ENCODE data around the gene CYTH1. TPM values are rescaled to one million over a fixed set of nuclear protein-coding genes. Genes with fewer than 3 reads are reported as not detected.
A peak's percentile ranks its signal among the peaks of the same experiment; 100 is the strongest.

CYTH1 gene
- total RNA-seq, 4 donors from 2014 or later, result 88.3 to 262 (median 109) TPM

- Histone ChIP-seq H3K4me1 (peaks cover 0 to 9% (median 0%) of the 10 kb centered on the region in 4 donors), H3K9me3 (no peaks in the 10 kb centered on the region), H3K4me3 (no peak overlapping the region), H3K27me3 (no peaks in the 10 kb centered on the region), H3K27ac (no peak overlapping the region), H3K36me3 (peaks cover 0 to 69% (median 0%) of the 10 kb centered on the region in 3 donors)
- DNase-seq, result peak in 1 of 3 donors; percentile 44
- TF ChIP-seq POLR2A (IDR thresholded peaks at IDR 0.05), result no peak
- TF ChIP-seq, protein P1, sequence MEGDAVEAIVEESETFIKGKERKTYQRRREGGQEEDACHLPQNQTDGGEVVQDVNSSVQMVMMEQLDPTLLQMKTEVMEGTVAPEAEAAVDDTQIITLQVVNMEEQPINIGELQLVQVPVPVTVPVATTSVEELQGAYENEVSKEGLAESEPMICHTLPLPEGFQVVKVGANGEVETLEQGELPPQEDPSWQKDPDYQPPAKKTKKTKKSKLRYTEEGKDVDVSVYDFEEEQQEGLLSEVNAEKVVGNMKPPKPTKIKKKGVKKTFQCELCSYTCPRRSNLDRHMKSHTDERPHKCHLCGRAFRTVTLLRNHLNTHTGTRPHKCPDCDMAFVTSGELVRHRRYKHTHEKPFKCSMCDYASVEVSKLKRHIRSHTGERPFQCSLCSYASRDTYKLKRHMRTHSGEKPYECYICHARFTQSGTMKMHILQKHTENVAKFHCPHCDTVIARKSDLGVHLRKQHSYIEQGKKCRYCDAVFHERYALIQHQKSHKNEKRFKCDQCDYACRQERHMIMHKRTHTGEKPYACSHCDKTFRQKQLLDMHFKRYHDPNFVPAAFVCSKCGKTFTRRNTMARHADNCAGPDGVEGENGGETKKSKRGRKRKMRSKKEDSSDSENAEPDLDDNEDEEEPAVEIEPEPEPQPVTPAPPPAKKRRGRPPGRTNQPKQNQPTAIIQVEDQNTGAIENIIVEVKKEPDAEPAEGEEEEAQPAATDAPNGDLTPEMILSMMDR (IDR thresholded peaks at IDR 0.05), result no peak
Observed at GRCh38 chr17:78675316-78675616, 106.8 kb downstream of the CYTH1 start.

GRCh38 chr17:78674595-78675315 is 107.3 kb downstream of the CYTH1 start:
- H3K9me3 ChIP-seq, result no peaks in the 10 kb centered on the region
- no peak overlapping the region for H3K4me3 ChIP-seq
- peaks cover 0 to 9% (median 0%) of the 10 kb centered on the region in 4 donors for H3K4me1 ChIP-seq
- no peaks in the 10 kb centered on the region for H3K27me3 ChIP-seq
- no peak for TF ChIP-seq POLR2A (IDR thresholded peaks at IDR 0.05)
- TF ChIP-seq, protein P1 (IDR thresholded peaks at IDR 0.05), result no peak
- H3K27ac ChIP-seq, result no peak overlapping the region
- H3K36me3 ChIP-seq, result peaks cover 0 to 63% (median 0%) of the 10 kb centered on the region in 3 donors
- DNase-seq, result peak in 1 of 3 donors; percentile 44

DNA sequence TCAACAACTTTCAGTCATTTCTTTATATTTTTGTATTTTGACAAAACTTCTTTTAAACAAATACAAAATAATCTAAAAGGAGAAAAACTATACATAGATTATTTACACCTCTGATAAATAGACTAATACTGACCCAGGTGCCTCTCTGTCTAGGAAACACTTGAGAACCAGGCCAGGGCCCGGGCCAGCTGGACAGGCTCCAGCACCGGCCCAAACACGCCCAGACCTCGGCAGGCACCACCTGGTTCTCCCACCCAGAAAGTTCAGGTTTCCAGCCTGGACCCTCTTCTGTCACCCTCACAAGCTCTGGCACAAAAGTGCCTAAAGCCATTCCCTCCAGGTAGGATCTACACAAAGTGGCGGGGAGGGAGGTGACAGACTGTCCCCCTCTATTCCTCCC is 107.9 kb downstream of the CYTH1 start:
- Histone ChIP-seq H3K4me3 (no peak overlapping the region), H3K36me3 (peaks cover 0 to 57% (median 0%) of the 10 kb centered on the region in 3 donors)

DNA sequence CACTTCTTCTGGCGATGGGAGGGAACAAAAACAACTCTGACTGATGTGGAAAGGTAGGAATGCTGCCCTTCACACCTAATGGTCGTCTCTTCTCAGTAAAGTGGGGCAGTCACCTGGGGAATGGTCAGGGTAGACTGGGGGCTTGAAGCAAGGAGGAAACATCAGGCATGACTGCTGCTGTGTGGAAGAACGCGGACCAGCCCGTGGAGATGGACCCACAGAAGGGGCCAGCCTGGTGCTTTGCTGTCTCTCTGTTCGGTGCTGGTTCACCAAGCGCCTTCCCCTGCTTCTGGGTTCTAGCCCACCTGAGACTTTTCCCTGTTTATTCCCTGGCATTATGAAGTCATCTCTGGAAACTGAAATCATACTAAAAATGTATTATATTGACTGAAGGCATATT is 108.7 kb downstream of the CYTH1 start:
- Histone ChIP-seq H3K4me3 (no peak overlapping the region), H3K27ac (no peak overlapping the region), H3K36me3 (peaks cover 0 to 50% (median 0%) of the 10 kb centered on the region in 3 donors), H3K9me3 (no peaks in the 10 kb centered on the region), H3K27me3 (no peaks in the 10 kb centered on the region), H3K4me1 (peaks cover 0 to 9% (median 0%) of the 10 kb centered on the region in 4 donors)
- TF ChIP-seq, protein P1 (IDR thresholded peaks at IDR 0.05), result no peak
- no peak for TF ChIP-seq POLR2A (IDR thresholded peaks at IDR 0.05)
- DNase-seq, result peak in 1 of 3 donors; percentile 40

More for the DNA sequence above, 107.9 kb downstream of the CYTH1 start:
- Histone ChIP-seq H3K9me3 (no peaks in the 10 kb centered on the region), H3K27ac (no peak overlapping the region), H3K4me1 (peaks cover 0 to 9% (median 0%) of the 10 kb centered on the region in 4 donors), H3K27me3 (no peaks in the 10 kb centered on the region)
- no peak for DNase-seq
- TF ChIP-seq, protein P1 (IDR thresholded peaks at IDR 0.05), result no peak
- no peak for TF ChIP-seq POLR2A (IDR thresholded peaks at IDR 0.05)

- peak in 1 of 3 donors; percentile 44 for DNase-seq
- Histone ChIP-seq H3K4me3 (no peak overlapping the region), H3K36me3 (peaks cover 0 to 45% (median 0%) of the 10 kb centered on the region in 3 donors), H3K4me1 (peaks cover 0 to 9% (median 0%) of the 10 kb centered on the region in 4 donors), H3K27me3 (no peaks in the 10 kb centered on the region), H3K27ac (no peak overlapping the region), H3K9me3 (no peaks in the 10 kb centered on the region)
- TF ChIP-seq POLR2A (IDR thresholded peaks at IDR 0.05), result no peak
- TF ChIP-seq, protein P1 (IDR thresholded peaks at IDR 0.05), result no peak
Observed at GRCh38 chr17:78672871-78673371, 109.2 kb downstream of the CYTH1 start.

All from Peyer's patch (tissue), 4 donors.